ENCODE data around the gene CEP57.

The CEP57 gene

GRCh38 chr11:95816037-95816436 lies 25.7 kb downstream of the CEP57 start:
- Mint-ChIP-seq H3K4me1 (peaks cover 17% of the 10 kb centered on the region), H3K36me3 (ENCODE audit: low read depth) (peaks cover 50% of the 10 kb centered on the region), H3K9me3 (no peaks in the 10 kb centered on the region), H3K4me3 (no peak overlapping the region), H3K27me3 (no peaks in the 10 kb centered on the region), H3K27ac (peak overlapping the region; percentile 33)
- ATAC-seq (no peak), DNase-seq (no peak)

DNA sequence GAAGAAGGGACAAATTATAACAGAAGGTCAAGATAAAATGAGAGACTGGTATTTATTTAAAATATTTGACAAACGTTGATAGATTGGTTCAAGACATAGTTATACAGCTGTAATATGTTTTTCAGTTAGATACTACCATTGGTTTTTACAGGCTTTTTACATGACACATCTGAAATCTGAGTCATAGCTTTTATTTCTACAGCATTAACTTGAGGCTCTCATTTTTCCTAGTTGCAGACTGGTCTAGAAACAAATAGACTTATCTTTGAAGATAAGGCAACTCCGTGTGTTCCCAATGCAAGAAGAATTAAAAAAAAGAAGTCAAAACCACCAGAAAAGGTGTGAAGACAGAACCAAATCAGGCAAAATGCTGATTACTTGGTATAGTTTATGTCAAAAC lies 31.3 kb downstream of the CEP57 start:
- H3K9me3 Mint-ChIP-seq = no peaks in the 10 kb centered on the region
- H3K4me1 Mint-ChIP-seq = no peaks in the 10 kb centered on the region
- no peak overlapping the region for H3K27ac Mint-ChIP-seq
- no peak overlapping the region for H3K4me3 Mint-ChIP-seq
- no peaks in the 10 kb centered on the region for H3K27me3 Mint-ChIP-seq
- ATAC-seq (no peak), DNase-seq (no peak)
- peaks cover 53% of the 10 kb centered on the region for H3K36me3 Mint-ChIP-seq (ENCODE audit: low read depth)

GRCh38 chr11:95827696-95828095 lies 37.4 kb downstream of the CEP57 start:
- Mint-ChIP-seq H3K36me3 (ENCODE audit: low read depth) (peaks cover 49% of the 10 kb centered on the region), H3K4me1 (peaks cover 9% of the 10 kb centered on the region), H3K4me3 (no peak overlapping the region), H3K27me3 (no peaks in the 10 kb centered on the region), H3K9me3 (no peaks in the 10 kb centered on the region), H3K27ac (no peak overlapping the region)
- DNase-seq = no peak
- no peak for ATAC-seq

DNA sequence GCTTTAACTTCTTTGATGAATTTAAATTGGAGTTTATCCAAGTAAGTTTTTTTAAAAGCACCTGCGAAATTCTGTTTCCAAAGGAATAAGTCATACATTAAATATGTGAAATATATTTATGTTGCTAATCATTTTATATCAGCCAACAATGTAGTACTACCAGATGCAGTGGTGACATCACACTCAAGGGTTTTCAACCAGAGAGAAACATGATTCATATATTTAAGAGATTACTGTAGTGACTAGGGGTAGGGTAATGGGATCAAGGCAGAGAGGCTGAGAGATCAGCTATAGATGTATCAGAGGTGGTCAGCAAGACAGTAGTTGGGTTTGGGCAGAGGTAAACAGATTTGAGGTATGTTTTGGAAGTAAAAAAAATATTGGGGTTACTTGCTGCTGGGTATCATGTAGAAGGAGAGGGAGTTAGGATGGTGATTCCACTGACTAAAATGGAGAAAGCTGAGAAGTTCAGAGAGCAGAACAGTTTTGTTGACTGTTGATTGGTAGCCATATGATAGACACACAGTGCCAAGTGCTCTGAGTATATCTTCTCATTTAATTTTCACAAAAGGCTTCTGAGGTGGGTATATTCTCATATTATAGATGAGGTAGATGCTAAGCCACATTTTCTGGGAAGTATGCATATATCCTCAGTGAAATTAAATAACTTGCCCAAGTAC lies 39.4 kb downstream of the CEP57 start:
- H3K9me3 Mint-ChIP-seq = no peaks in the 10 kb centered on the region
- no peaks in the 10 kb centered on the region for H3K27me3 Mint-ChIP-seq
- peak overlapping the region; percentile 7 for H3K27ac Mint-ChIP-seq
- DNase-seq (no peak), ATAC-seq (peak; percentile 66)
- peaks cover 51% of the 10 kb centered on the region for H3K36me3 Mint-ChIP-seq (ENCODE audit: low read depth)
- H3K4me1 Mint-ChIP-seq = peaks cover 9% of the 10 kb centered on the region
- no peak overlapping the region for H3K4me3 Mint-ChIP-seq

- no peak for DNase-seq
- Mint-ChIP-seq H3K36me3 (ENCODE audit: low read depth) (peaks cover 43% of the 10 kb centered on the region), H3K27ac (peak overlapping the region; percentile 59), H3K27me3 (no peaks in the 10 kb centered on the region), H3K9me3 (no peaks in the 10 kb centered on the region), H3K4me1 (peaks cover 9% of the 10 kb centered on the region), H3K4me3 (no peak overlapping the region)
- peak; percentile 34 for ATAC-seq
Measured at GRCh38 chr11:95831198-95831883, 41.0 kb downstream of the CEP57 start.

- Mint-ChIP-seq H3K27me3 (no peaks in the 10 kb centered on the region), H3K27ac (no peak overlapping the region), H3K9me3 (no peaks in the 10 kb centered on the region), H3K4me3 (no peak overlapping the region), H3K4me1 (peaks cover 9% of the 10 kb centered on the region), H3K36me3 (ENCODE audit: low read depth) (peaks cover 47% of the 10 kb centered on the region)
- DNase-seq = no peak
- ATAC-seq = no peak
Measured at GRCh38 chr11:95832763-95833162, 42.5 kb downstream of the CEP57 start.

- Mint-ChIP-seq H3K36me3 (ENCODE audit: low read depth) (peaks cover 49% of the 10 kb centered on the region), H3K4me3 (no peak overlapping the region), H3K27ac (no peak overlapping the region), H3K4me1 (peaks cover 9% of the 10 kb centered on the region), H3K9me3 (no peaks in the 10 kb centered on the region), H3K27me3 (no peaks in the 10 kb centered on the region)
- no peak for ATAC-seq
- no peak for DNase-seq
Measured at GRCh38 chr11:95833378-95833777, 43.1 kb downstream of the CEP57 start.

- peaks cover 5% of the 10 kb centered on the region for H3K4me1 Mint-ChIP-seq
- no peaks in the 10 kb centered on the region for H3K9me3 Mint-ChIP-seq
- no peak overlapping the region for H3K27ac Mint-ChIP-seq
- ATAC-seq (no peak), DNase-seq (no peak)
- H3K4me3 Mint-ChIP-seq = no peak overlapping the region
- H3K36me3 Mint-ChIP-seq (ENCODE audit: low read depth) = peaks cover 44% of the 10 kb centered on the region
- H3K27me3 Mint-ChIP-seq = no peaks in the 10 kb centered on the region
Measured at GRCh38 chr11:95835351-95835750, 45.1 kb downstream of the CEP57 start.

DNA sequence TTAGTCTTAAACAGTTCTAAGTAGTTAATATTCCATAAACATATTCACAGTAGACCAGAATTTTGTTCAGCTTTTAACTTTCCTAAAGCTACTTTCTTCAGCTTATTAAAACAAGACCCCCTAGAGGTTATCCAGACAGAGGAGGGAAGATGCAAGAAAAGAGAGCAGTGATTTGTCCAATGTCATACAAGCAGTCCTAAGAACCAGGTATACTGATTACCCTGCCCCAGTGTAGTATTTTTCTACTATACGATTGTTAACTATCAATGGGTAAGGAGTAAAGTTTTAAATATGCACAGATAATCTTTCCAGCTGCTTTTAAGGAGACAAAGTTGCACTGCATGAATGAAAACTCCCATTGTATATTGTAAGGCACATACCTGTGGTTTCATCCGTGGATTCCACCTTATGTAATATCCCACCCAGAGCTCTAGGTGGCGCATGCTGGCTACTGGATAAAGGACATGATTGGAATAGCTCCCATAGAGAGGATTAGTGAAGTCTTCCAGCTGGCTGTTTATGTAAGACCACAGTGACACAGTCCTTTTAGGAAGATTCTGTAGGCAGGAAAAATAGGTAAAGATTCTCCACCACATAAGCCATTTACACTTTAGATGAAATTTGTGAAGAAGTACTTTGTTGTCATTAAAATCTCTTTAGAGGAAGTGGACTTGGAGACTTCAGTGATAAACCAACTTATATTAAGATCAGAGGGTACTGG lies 45.6 kb downstream of the CEP57 start:
- peak; percentile 43 for DNase-seq
- H3K27ac Mint-ChIP-seq = peak overlapping the region; percentile 1
- no peak overlapping the region for H3K4me3 Mint-ChIP-seq
- no peaks in the 10 kb centered on the region for H3K27me3 Mint-ChIP-seq
- peaks cover 3% of the 10 kb centered on the region for H3K4me1 Mint-ChIP-seq
- peaks cover 39% of the 10 kb centered on the region for H3K36me3 Mint-ChIP-seq (ENCODE audit: low read depth)
- H3K9me3 Mint-ChIP-seq = no peaks in the 10 kb centered on the region
- ATAC-seq = peak; percentile 69

GRCh38 chr11:95845167-95845566 lies 54.9 kb downstream of the CEP57 start:
- Mint-ChIP-seq H3K9me3 (no peaks in the 10 kb centered on the region), H3K4me3 (no peak overlapping the region), H3K4me1 (peaks cover 2% of the 10 kb centered on the region), H3K27me3 (no peaks in the 10 kb centered on the region), H3K27ac (no peak overlapping the region), H3K36me3 (ENCODE audit: low read depth) (peaks cover 15% of the 10 kb centered on the region)
- ATAC-seq (no peak), DNase-seq (no peak)

GRCh38 chr11:95849087-95849825 lies 59.0 kb downstream of the CEP57 start:
- no peak overlapping the region for H3K27ac Mint-ChIP-seq
- no peaks in the 10 kb centered on the region for H3K9me3 Mint-ChIP-seq
- no peak overlapping the region for H3K4me3 Mint-ChIP-seq
- peaks cover 11% of the 10 kb centered on the region for H3K36me3 Mint-ChIP-seq (ENCODE audit: low read depth)
- H3K27me3 Mint-ChIP-seq = no peaks in the 10 kb centered on the region
- ATAC-seq (peak; percentile 76), DNase-seq (peak; percentile 14)
- H3K4me1 Mint-ChIP-seq = no peaks in the 10 kb centered on the region

GRCh38 chr11:95850137-95850536 lies 59.8 kb downstream of the CEP57 start:
- Mint-ChIP-seq H3K36me3 (ENCODE audit: low read depth) (peaks cover 11% of the 10 kb centered on the region), H3K4me1 (no peaks in the 10 kb centered on the region), H3K4me3 (no peak overlapping the region), H3K27ac (no peak overlapping the region), H3K27me3 (no peaks in the 10 kb centered on the region), H3K9me3 (no peaks in the 10 kb centered on the region)
- DNase-seq = no peak
- no peak for ATAC-seq

GRCh38 chr11:95853138-95853537 lies 62.8 kb downstream of the CEP57 start:
- ATAC-seq = no peak
- Mint-ChIP-seq H3K4me3 (no peak overlapping the region), H3K9me3 (no peaks in the 10 kb centered on the region), H3K27me3 (no peaks in the 10 kb centered on the region), H3K4me1 (no peaks in the 10 kb centered on the region), H3K36me3 (ENCODE audit: low read depth) (peaks cover 15% of the 10 kb centered on the region), H3K27ac (no peak overlapping the region)
- DNase-seq = no peak

DNA sequence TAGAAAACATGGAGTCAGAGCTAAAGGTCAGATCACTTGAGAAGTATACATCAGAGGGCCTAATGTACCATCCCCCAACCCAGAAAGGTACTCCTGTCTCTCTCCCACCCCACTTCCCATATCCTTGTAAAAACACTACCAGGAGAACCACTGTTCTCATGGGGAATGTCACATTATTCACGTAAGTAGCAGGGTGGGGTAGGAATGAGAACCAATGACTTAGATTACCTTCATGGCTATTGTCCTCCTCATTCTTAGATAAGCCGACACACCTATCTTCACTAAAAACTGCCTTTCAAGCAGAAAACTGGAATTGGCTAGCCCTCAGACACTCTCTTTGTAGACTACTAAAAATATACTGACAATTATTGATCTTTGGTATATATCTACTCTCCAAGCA lies 63.6 kb downstream of the CEP57 start:
- peaks cover 18% of the 10 kb centered on the region for H3K36me3 Mint-ChIP-seq (ENCODE audit: low read depth)
- ATAC-seq = no peak
- no peaks in the 10 kb centered on the region for H3K4me1 Mint-ChIP-seq
- no peak for DNase-seq
- no peaks in the 10 kb centered on the region for H3K9me3 Mint-ChIP-seq
- no peaks in the 10 kb centered on the region for H3K27me3 Mint-ChIP-seq
- H3K4me3 Mint-ChIP-seq = no peak overlapping the region
- H3K27ac Mint-ChIP-seq = no peak overlapping the region
